Glomerular endothelial cell (primary cell): ENCODE data around the gene CD8A. TPM values are rescaled to one million over a fixed set of nuclear protein-coding genes. Genes with fewer than 3 reads are reported as not detected.

Source experiments
- DNase-seq: peaks from one replicate; pipeline ENCODE4 v3.0.0-alpha.2; 2011; ENCODE audit warnings: low read depth, low spot score; ENCODE audit errors: extremely low read depth
- total RNA-seq: library from RNA; depleted of rRNA; stranded (reverse); fragments of >200 nt; gene quantifications from 2 replicates; pipeline ENCODE4 v1.2.3, GENCODE V29; 2015

Gene CD8A
- total RNA-seq, 1 donor from 2014 or later, result not detected

- no peak for DNase-seq
Observed at GRCh38 chr2:86809481-86810121, 18.9 kb upstream of the CD8A start.

- DNase-seq, result peak; percentile 20
Observed at GRCh38 chr2:86808315-86809161, 17.8 kb upstream of the CD8A start.

GRCh38 chr2:86807468-86808275 lies 17.0 kb upstream of the CD8A start:
- no peak for DNase-seq

GRCh38 chr2:86807133-86807467 lies 16.4 kb upstream of the CD8A start:
- DNase-seq, result no peak

- no peak for DNase-seq
Observed at GRCh38 chr2:86806059-86806857, 15.5 kb upstream of the CD8A start.

- DNase-seq, result no peak
Observed at GRCh38 chr2:86800856-86801567, 10.3 kb upstream of the CD8A start.

- DNase-seq, result no peak
Observed at GRCh38 chr2:86794861-86795260, 4.1 kb upstream of the CD8A start.

GRCh38 chr2:86793752-86794151 lies 3.0 kb upstream of the CD8A start:
- DNase-seq, result no peak

- no peak for DNase-seq
Observed at GRCh38 chr2:86791573-86791972, 860 bp upstream of the CD8A start.

- no peak for DNase-seq
Observed at GRCh38 chr2:86790134-86790675, 508 bp downstream of the CD8A start.

- no peak for DNase-seq
Observed at GRCh38 chr2:86789687-86790133, 1.0 kb downstream of the CD8A start.

GRCh38 chr2:86788881-86789686 lies 1.6 kb downstream of the CD8A start:
- no peak for DNase-seq

- no peak for DNase-seq
Observed at GRCh38 chr2:86788165-86788564, 2.5 kb downstream of the CD8A start.

- no peak for DNase-seq
Observed at GRCh38 chr2:86787736-86788135, 3.0 kb downstream of the CD8A start.

- DNase-seq, result no peak
Observed at GRCh38 chr2:86786001-86786536, 4.6 kb downstream of the CD8A start.

- DNase-seq, result no peak
Observed at GRCh38 chr2:86785456-86785855, 5.3 kb downstream of the CD8A start.

- no peak for DNase-seq
Observed at GRCh38 chr2:86783615-86784339, 6.9 kb downstream of the CD8A start.

GRCh38 chr2:86782748-86783147 lies 8.0 kb downstream of the CD8A start:
- no peak for DNase-seq
